HCT116 (cell line): ENCODE results near the gene LPIN1.

Experiments used
- EZH2phosphoT487 ChIP-seq: fragments of 200-600 bp; IDR thresholded peaks from 2 replicates; pipeline ENCODE4 v1.6.1; 2018; ENCODE audit warnings: antibody characterized with exemption, borderline replicate concordance
- POLR2A ChIP-seq: IDR thresholded peaks from 2 replicates; pipeline ENCODE4 v1.7.0; 2011; ENCODE audit warnings: borderline replicate concordance; ENCODE audit not compliant: insufficient read depth, insufficient read length; ENCODE audit errors: extremely low read depth
- RAD21 ChIP-seq: IDR thresholded peaks from 2 replicates; pipeline ENCODE4 v1.6.1; 2012; ENCODE audit warnings: low read depth, mild to moderate bottlenecking
- ZFX ChIP-seq: fragments of 450-650 bp; IDR thresholded peaks from 2 replicates; pipeline ENCODE4 v1.6.1; 2017
- TF ChIP-seq, protein P1 (sequence below), 3 experiments: fragments of 200-600 bp in 1 of 3; sonication (generic) in 1 of 3; IDR thresholded peaks in 2 of 3; conservative IDR thresholded peaks in 1 of 3; 2 replicates each; pipeline ENCODE4 v1.5.1; 2012 to 2017; ENCODE audit warnings: low read depth in 2 of 3, low read length in 2 of 3, antibody characterized with exemption in 1 of 3, borderline replicate concordance in 1 of 3, control low read depth in 1 of 3, mild to moderate bottlenecking in 1 of 3, mixed read lengths in 1 of 3, mixed run types in 1 of 3, moderate library complexity in 1 of 3; ENCODE audit not compliant: insufficient read depth in 1 of 3

GRCh38 chr2:11866358-11867335 is 120.2 kb downstream of the LPIN1 start:
- TF ChIP-seq, protein P1, sequence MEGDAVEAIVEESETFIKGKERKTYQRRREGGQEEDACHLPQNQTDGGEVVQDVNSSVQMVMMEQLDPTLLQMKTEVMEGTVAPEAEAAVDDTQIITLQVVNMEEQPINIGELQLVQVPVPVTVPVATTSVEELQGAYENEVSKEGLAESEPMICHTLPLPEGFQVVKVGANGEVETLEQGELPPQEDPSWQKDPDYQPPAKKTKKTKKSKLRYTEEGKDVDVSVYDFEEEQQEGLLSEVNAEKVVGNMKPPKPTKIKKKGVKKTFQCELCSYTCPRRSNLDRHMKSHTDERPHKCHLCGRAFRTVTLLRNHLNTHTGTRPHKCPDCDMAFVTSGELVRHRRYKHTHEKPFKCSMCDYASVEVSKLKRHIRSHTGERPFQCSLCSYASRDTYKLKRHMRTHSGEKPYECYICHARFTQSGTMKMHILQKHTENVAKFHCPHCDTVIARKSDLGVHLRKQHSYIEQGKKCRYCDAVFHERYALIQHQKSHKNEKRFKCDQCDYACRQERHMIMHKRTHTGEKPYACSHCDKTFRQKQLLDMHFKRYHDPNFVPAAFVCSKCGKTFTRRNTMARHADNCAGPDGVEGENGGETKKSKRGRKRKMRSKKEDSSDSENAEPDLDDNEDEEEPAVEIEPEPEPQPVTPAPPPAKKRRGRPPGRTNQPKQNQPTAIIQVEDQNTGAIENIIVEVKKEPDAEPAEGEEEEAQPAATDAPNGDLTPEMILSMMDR (IDR thresholded peaks at IDR 0.05 in 2 of 3, conservative IDR thresholded peaks at IDR 0.05 in 1 of 3; ENCODE audit: borderline replicate concordance in 1 of 3, insufficient read depth in 1 of 3, low read depth in 2 of 3, low read length in 2 of 3): no peak
- TF ChIP-seq EZH2phosphoT487 (no peak), ZFX (no peak), POLR2A (no peak), RAD21 (no peak)
